IMR-90 (cell line): ENCODE data around the gene PPOX. TPM values are rescaled to one million over a fixed set of nuclear protein-coding genes. Genes with fewer than 3 reads are reported as not detected.

Experiments
- ATAC-seq: fragments of 200-7000 bp; cut with Tn5 transposase; 2 replicates; pipeline ENCODE4 v1.9.1; 2020; ENCODE audit warnings: low read depth, mild to moderate bottlenecking, moderate library complexity
- BruUV-seq: library from RNA; stranded (reverse); fragments of 400-500 nt; replicated peaks from 2 replicates; lab custom pipeline; 2021; lab: Mats Ljungman, UMichigan
- CTCF ChIA-PET: fragments of 300-600 bp; formaldehyde crosslinking; extraction: SDS; loops from one replicate; lab custom pipeline; 2021; ENCODE audit warnings: antibody characterized with exemption; lab: Yijun Ruan, JAX
- POLR2A ChIA-PET: fragments of 300-600 bp; sonication (Branson Sonifier 250); formaldehyde crosslinking; loops from one replicate; lab custom pipeline; 2022; ENCODE audit warnings: antibody characterized with exemption; ENCODE audit not compliant: unreplicated experiment; lab: Charles Lee
- DNase-seq: peaks from one replicate; pipeline ENCODE4 v3.0.0; 2013
- H2AFZ ChIP-seq: replicated peaks from 2 replicates; pipeline ENCODE3; 2013; ENCODE audit warnings: low read length, mild to moderate bottlenecking; ENCODE audit not compliant: poor library complexity
- H2AK5ac ChIP-seq: 2 replicates; pipeline ENCODE4 v1.6.1; 2013; ENCODE audit warnings: low read depth, low read length, inconsistent platforms
- H2AK9ac ChIP-seq: replicated peaks from 2 replicates; pipeline ENCODE3; 2013; ENCODE audit warnings: mild to moderate bottlenecking, low read depth, low read length, moderate library complexity; ENCODE audit not compliant: poor library complexity
- H2BK120ac ChIP-seq: 2 replicates; pipeline ENCODE4 v1.6.1; 2013; ENCODE audit warnings: low read depth, low read length, inconsistent platforms
- H2BK15ac ChIP-seq: 3 replicates; pipeline ENCODE4 v1.6.1; 2013; ENCODE audit warnings: low read depth, low read length, inconsistent platforms
- H2BK20ac ChIP-seq: 2 replicates; pipeline ENCODE4 v1.6.1; 2013; ENCODE audit warnings: low read depth, mild to moderate bottlenecking, inconsistent platforms, low read length, moderate library complexity
- H2BK5ac ChIP-seq: 2 replicates; pipeline ENCODE4 v1.6.1; 2013; ENCODE audit warnings: mild to moderate bottlenecking, low read depth, low read length, inconsistent platforms; ENCODE audit not compliant: poor library complexity, severe bottlenecking
- H3K14ac ChIP-seq: replicated peaks from 2 replicates; pipeline ENCODE4 v1.6.1; 2013; ENCODE audit warnings: low read depth, low read length, inconsistent platforms
- H3K18ac ChIP-seq: 2 replicates; pipeline ENCODE4 v1.6.1; 2013; ENCODE audit warnings: low read depth, low read length, control low read depth
- H3K23ac ChIP-seq: 2 replicates; pipeline ENCODE4 v1.6.1; 2013; ENCODE audit warnings: low read depth, low read length, inconsistent platforms
- H3K27ac ChIP-seq: 2 replicates; pipeline ENCODE4 v1.5.1; 2013; ENCODE audit warnings: mild to moderate bottlenecking, control low read depth, low read length; ENCODE audit not compliant: insufficient read depth
- H3K27me3 ChIP-seq: 2 replicates; pipeline ENCODE4 v1.6.1; 2013; ENCODE audit warnings: low read length; ENCODE audit not compliant: control insufficient read depth, insufficient read depth
- H3K36me3 ChIP-seq: 2 replicates; pipeline ENCODE4 v1.6.1; 2013; ENCODE audit warnings: low read length, mixed read lengths; ENCODE audit not compliant: control insufficient read depth, insufficient read depth
- H3K4ac ChIP-seq: 2 replicates; pipeline ENCODE4 v1.6.1; 2013; ENCODE audit warnings: low read depth, low read length, inconsistent platforms
- H3K4me1 ChIP-seq: 2 replicates; pipeline ENCODE4 v1.6.1; 2013; ENCODE audit warnings: low read length, mixed read lengths; ENCODE audit not compliant: control insufficient read depth, insufficient read depth
- H3K4me2 ChIP-seq: 2 replicates; pipeline ENCODE4 v1.6.1; 2013; ENCODE audit warnings: low read depth, mild to moderate bottlenecking, control low read depth, low read length, moderate library complexity
- H3K4me3 ChIP-seq: 2 replicates; pipeline ENCODE4 v1.5.1; 2013; ENCODE audit warnings: low read depth, mild to moderate bottlenecking, control low read depth, low read length, moderate library complexity; ENCODE audit not compliant: insufficient read depth
- H3K56ac ChIP-seq: 2 replicates; pipeline ENCODE4 v1.6.1; 2013; ENCODE audit warnings: low read length, inconsistent platforms; ENCODE audit not compliant: insufficient read depth; ENCODE audit errors: extremely low read depth
- H3K79me1 ChIP-seq, 2 experiments: 2 replicates each; pipeline ENCODE4 v1.6.1; 2013; ENCODE audit warnings: low read length in 2 of 2, inconsistent platforms in 1 of 2, low read depth in 1 of 2
- H3K9ac ChIP-seq: 2 replicates; pipeline ENCODE4 v1.6.1; 2013; ENCODE audit warnings: low read depth, low read length, control low read depth
- H3K9me1 ChIP-seq: 2 replicates; pipeline ENCODE4 v1.6.1; 2013; ENCODE audit warnings: low read length, inconsistent platforms; ENCODE audit not compliant: insufficient read depth
- H3K9me3 ChIP-seq: 2 replicates; pipeline ENCODE4 v1.6.1; 2013; ENCODE audit warnings: low read length; ENCODE audit not compliant: control insufficient read depth, insufficient read depth
- H4K20me1 ChIP-seq: 2 replicates; pipeline ENCODE4 v1.6.1; 2013; ENCODE audit warnings: low read length, inconsistent platforms; ENCODE audit not compliant: insufficient read depth
- H4K5ac ChIP-seq: 2 replicates; pipeline ENCODE4 v1.6.1; 2013; ENCODE audit warnings: mild to moderate bottlenecking, low read depth, low read length, control low read depth
- H4K8ac ChIP-seq, 2 experiments: 2 replicates each; pipeline ENCODE4 v1.6.1; 2013; ENCODE audit warnings: low read depth in 2 of 2, low read length in 2 of 2, control low read depth in 1 of 2, inconsistent platforms in 1 of 2
- H4K91ac ChIP-seq: 2 replicates; pipeline ENCODE4 v1.6.1; 2013; ENCODE audit warnings: low read depth, low read length, inconsistent platforms; ENCODE audit not compliant: insufficient read depth
- CTCF ChIP-seq: conservative IDR thresholded peaks from 2 replicates; pipeline ENCODE4 v1.5.1; 2012; ENCODE audit warnings: mild to moderate bottlenecking, low read depth, low read length, improper control_type of control experiment
- FOS ChIP-seq: fragments of 150-350 bp; IDR thresholded peaks from 2 replicates; pipeline ENCODE4 v1.6.1; 2016; ENCODE audit warnings: low read depth, low read length
- MAFK ChIP-seq: IDR thresholded peaks from 2 replicates; pipeline ENCODE4 v1.6.1; 2012; ENCODE audit warnings: low read depth, low read length, improper control_type of control experiment
- MXI1 ChIP-seq: IDR thresholded peaks from 2 replicates; pipeline ENCODE4 v1.6.1; 2012; ENCODE audit warnings: low read depth, mild to moderate bottlenecking, low read length, moderate library complexity, borderline replicate concordance
- POLR2A ChIP-seq: IDR thresholded peaks from 2 replicates; pipeline ENCODE4 v1.6.1; 2012; ENCODE audit warnings: mild to moderate bottlenecking, low read depth, low read length
- WGBS, 2 experiments: methylation state at CpG; one replicate each; pipeline versions ENCODE4 v1.1.5 to v1.1.7; 2013; ENCODE audit warnings: missing lambda C conversion rate in 2 of 2; ENCODE audit not compliant: insufficient read length in 1 of 2; ENCODE audit errors: extremely low coverage in 2 of 2; 5-methylcytosine and 5-hydroxymethylcytosine counted together
- dilution Hi-C: fragments of 300-500 bp; cut with HindIII; formaldehyde crosslinking; loops from one replicate; pipeline ENCODE4 v1.14.3; 2018; ENCODE audit warnings: low sequenced_read_pairs; ENCODE audit not compliant: unreplicated experiment
- in situ Hi-C: fragments of 300-500 bp; cut with MboI; formaldehyde crosslinking; loops from 3 replicates; pipeline ENCODE4 v1.14.3; 2019; ENCODE audit warnings: low sequenced_read_pairs, inconsistent platforms, mixed read lengths
- intact Hi-C: fragments of 100-400 bp; cut with micrococcal nuclease; formaldehyde crosslinking; loops from 2 replicates; pipeline ENCODE4 v1.10.0; 2022
- polyA plus RNA-seq, 3 experiments: library from polyadenylated mRNA; depleted of rRNA; stranded (reverse); fragments of >200 nt; gene quantifications; 2 replicates each; pipeline ENCODE4 v1.2.3, GENCODE V29; 2012; ENCODE audit warnings: low replicate concordance in 1 of 3
- total RNA-seq: library from RNA; depleted of rRNA; stranded (reverse); fragments of >200 nt; gene quantifications from 2 replicates; pipeline ENCODE4 v1.2.3, GENCODE V29; 2012

The PPOX gene
- total and polyA plus RNA-seq, 2 of the 4 experiments (the other 2 are of a cell fraction), result 6.1 to 14.3 TPM

DNA sequence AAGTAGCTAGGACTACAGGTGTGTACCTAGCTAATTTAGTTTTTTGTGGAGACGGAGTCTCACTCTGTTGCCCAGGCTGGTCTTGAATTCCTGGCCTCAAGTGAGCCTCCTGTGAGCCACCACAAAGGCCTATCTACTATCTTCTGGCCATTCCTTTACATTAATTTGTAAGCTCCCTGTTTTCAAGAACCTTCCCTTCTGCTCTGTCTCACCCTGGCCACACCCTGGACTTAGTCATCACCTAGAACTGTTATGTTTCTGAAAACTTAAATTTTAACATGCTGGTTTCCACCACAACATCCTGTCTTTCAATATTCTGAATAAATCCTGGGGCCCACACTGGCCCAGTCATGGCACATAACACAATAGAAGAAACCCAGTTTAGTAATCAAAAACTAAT, 16.0 kb downstream of the PPOX start:
- Histone ChIP-seq H3K9me1 (0 out of 2 replicates have a peak, but pooled peaks cover 6% of the 10 kb centered on the region), H3K9ac (no peak overlapping the region), H2BK120ac (no peak overlapping the region; the same call in 1 of the 2 replicates), H3K56ac (no peak overlapping the region), H3K4ac (peak overlapping the region; percentile 16; the same call in 1 of the 2 replicates), H3K23ac (no peak overlapping the region), H3K27ac (no peak overlapping the region), H3K4me1 (peaks cover 6% of the 10 kb centered on the region), H2AK9ac (peak overlapping the region; percentile 88), H4K20me1 (no peaks in the 10 kb centered on the region), H3K36me3 (no peaks in the 10 kb centered on the region), H2AFZ (peak overlapping the region; percentile 71), H3K4me3 (no peak overlapping the region), H3K18ac (no peak overlapping the region), H2BK5ac (no peak overlapping the region), H3K4me2 (no peak overlapping the region), H4K8ac (peak overlapping the region in 1 of 2 experiments; percentile 11; a peak in 2 of 4 replicates), H2BK20ac (no peak overlapping the region; the same call in 1 of the 2 replicates), H3K27me3 (no peaks in the 10 kb centered on the region), H3K79me1 (peaks cover under 1 to 4% of the 10 kb centered on the region in 2 experiments; a peak in 2 of 4 replicates), H4K91ac (no peak overlapping the region), H2AK5ac (no peak overlapping the region), H3K9me3 (no peaks in the 10 kb centered on the region), H4K5ac (no peak overlapping the region; the same call in 1 of the 2 replicates), H3K14ac (0 out of 2 replicates have a peak overlapping the region, but pooled peaks have one; percentile 0), H2BK15ac (no peak overlapping the region)
- TF ChIP-seq CTCF (no peak), MAFK (no peak), FOS (no peak), POLR2A (no peak), MXI1 (no peak)
- dilution Hi-C loops, result no loop called here
- ChIA-PET CTCF (interaction anchor here (1.2 to 2.0 kb wide), 2 partner anchors 23 to 43 kb away, joined by 4 read pairs; partner anchors contain the start of gene TOMM40L), POLR2A (no interaction called here)
- peak; percentile 60 for DNase-seq
- WGBS, 2 experiments, result 100% methylated on average over 1 of the region's 1 CpG; no CpG with 5 or more reads in 1 of the 2 experiments
- in situ Hi-C loops, result no loop called here
- BruUV-seq, result no TSS peak
- ATAC-seq, result no peak
- intact Hi-C loops, result no loop called here
